ENCODE data around the gene DSG1. TPM values are rescaled to one million over a fixed set of nuclear protein-coding genes. Genes with fewer than 3 reads are reported as not detected.

DSG1 gene
- total RNA-seq (not detected), polyA plus RNA-seq (not detected)

GRCh38 chr18:31317860-31318259 is at the start of gene DSG1:
DSG1 (plus strand) TSS chr18:31318160; CDS start chr18:31318301, 141 bp downstream.
- Histone ChIP-seq H3K9me3 (ENCODE audit: low read length) (no peaks in the 10 kb centered on the region), H3K4me3 (ENCODE audit: low read length) (no peak within 1 kb of the TSS), H3K4me1 (ENCODE audit: insufficient read depth, low read length) (no peaks in the 10 kb centered on the region), H3K36me3 (ENCODE audit: insufficient read depth, low read length) (no peaks in the 10 kb centered on the region), H3K27ac (ENCODE audit: low read depth, low read length) (no peak within 1 kb of the TSS), H3K27me3 (ENCODE audit: insufficient read depth, low read length, poor library complexity, severe bottlenecking) (no peaks in the 10 kb centered on the region)
- peaks cover 0 to 7% (median 4%) of the 10 kb centered on the region in 5 donors for H3K9me3 Mint-ChIP-seq
- H3K27me3 Mint-ChIP-seq: no peaks in the 10 kb centered on the region
- DNase-seq: no peak
- no peaks in the 10 kb centered on the region for H3K4me1 Mint-ChIP-seq
- H3K27ac Mint-ChIP-seq: no peak within 1 kb of the TSS
- no peaks in the 10 kb centered on the region for H3K36me3 Mint-ChIP-seq
- ChIA-PET CTCF (no interaction called here), POLR2A (no interaction called here)
- no peak within 1 kb of the TSS for H3K4me3 Mint-ChIP-seq

DNA sequence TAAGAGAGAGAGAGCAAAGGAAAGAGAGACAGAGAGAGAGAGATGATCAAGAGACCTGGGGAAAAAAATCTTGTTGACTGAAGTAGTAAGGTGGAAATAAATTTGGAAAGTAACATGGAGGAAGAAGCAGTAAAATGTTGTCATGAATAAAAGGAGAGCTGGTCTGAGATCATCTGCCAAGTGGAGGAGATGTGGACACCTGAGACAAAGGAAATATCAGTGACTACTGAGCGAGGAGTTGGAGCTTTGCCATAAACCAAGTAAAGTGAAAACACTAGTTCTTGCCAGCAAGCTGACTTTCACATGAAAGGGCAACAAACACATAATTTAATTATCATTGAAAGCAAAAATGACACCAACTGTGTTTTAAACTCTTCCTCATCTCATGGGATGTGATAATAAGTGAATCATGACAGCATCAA is 49.0 kb upstream of the DSG1 start:
- H3K27ac ChIP-seq (ENCODE audit: low read depth, low read length): no peak overlapping the region

GRCh38 chr18:31269566-31269965 is 48.4 kb upstream of the DSG1 start:
- no peak overlapping the region for H3K4me3 ChIP-seq (ENCODE audit: low read length)
- no peaks in the 10 kb centered on the region for H3K27me3 ChIP-seq (ENCODE audit: insufficient read depth, low read length, poor library complexity, severe bottlenecking)
- Mint-ChIP-seq H3K4me1 (no peaks in the 10 kb centered on the region), H3K27ac (no peak overlapping the region), H3K27me3 (no peaks in the 10 kb centered on the region), H3K4me3 (no peak overlapping the region), H3K9me3 (peaks cover 0 to 10% (median 7%) of the 10 kb centered on the region in 5 donors), H3K36me3 (no peaks in the 10 kb centered on the region)
- ChIA-PET CTCF (no interaction called here), POLR2A (no interaction called here)
- no peaks in the 10 kb centered on the region for H3K4me1 ChIP-seq (ENCODE audit: insufficient read depth, low read length)
- no peaks in the 10 kb centered on the region for H3K36me3 ChIP-seq (ENCODE audit: insufficient read depth, low read length)
- no peaks in the 10 kb centered on the region for H3K9me3 ChIP-seq (ENCODE audit: low read length)
- DNase-seq: no peak
- H3K27ac ChIP-seq (ENCODE audit: low read depth, low read length): no peak overlapping the region

More for the DNA sequence above, 49.0 kb upstream of the DSG1 start:
- no peaks in the 10 kb centered on the region for H3K4me1 Mint-ChIP-seq
- ChIA-PET POLR2A (no interaction called here), CTCF (no interaction called here)
- no peak overlapping the region for H3K27ac Mint-ChIP-seq
- H3K36me3 Mint-ChIP-seq: no peaks in the 10 kb centered on the region
- H3K27me3 Mint-ChIP-seq: no peaks in the 10 kb centered on the region
- Histone ChIP-seq H3K27me3 (ENCODE audit: insufficient read depth, low read length, poor library complexity, severe bottlenecking) (no peaks in the 10 kb centered on the region), H3K36me3 (ENCODE audit: insufficient read depth, low read length) (no peaks in the 10 kb centered on the region), H3K9me3 (ENCODE audit: low read length) (no peaks in the 10 kb centered on the region), H3K4me3 (ENCODE audit: low read length) (no peak overlapping the region), H3K4me1 (ENCODE audit: insufficient read depth, low read length) (no peaks in the 10 kb centered on the region)
- H3K4me3 Mint-ChIP-seq: no peak overlapping the region
- no peak for DNase-seq
- H3K9me3 Mint-ChIP-seq: peaks cover 0 to 10% (median 7%) of the 10 kb centered on the region in 5 donors

- no peak overlapping the region for H3K27ac ChIP-seq (ENCODE audit: low read depth, low read length)
- H3K36me3 ChIP-seq (ENCODE audit: insufficient read depth, low read length): no peaks in the 10 kb centered on the region
- no peaks in the 10 kb centered on the region for H3K9me3 ChIP-seq (ENCODE audit: low read length)
- H3K36me3 Mint-ChIP-seq: no peaks in the 10 kb centered on the region
- CTCF ChIA-PET: no interaction called here
- no peaks in the 10 kb centered on the region for H3K4me1 Mint-ChIP-seq
- no peak overlapping the region for H3K4me3 ChIP-seq (ENCODE audit: low read length)
- no peaks in the 10 kb centered on the region for H3K27me3 ChIP-seq (ENCODE audit: insufficient read depth, low read length, poor library complexity, severe bottlenecking)
- no peaks in the 10 kb centered on the region for H3K4me1 ChIP-seq (ENCODE audit: insufficient read depth, low read length)
- no peak overlapping the region for H3K27ac Mint-ChIP-seq
- H3K4me3 Mint-ChIP-seq: no peak overlapping the region
- POLR2A ChIA-PET: no interaction called here
- no peaks in the 10 kb centered on the region for H3K27me3 Mint-ChIP-seq
- no peak for DNase-seq
- peaks cover 0 to 10% (median 4%) of the 10 kb centered on the region in 5 donors for H3K9me3 Mint-ChIP-seq
These were observed 47.4 kb upstream of the DSG1 start for GRCh38 chr18:31270578-31270977.

DNA sequence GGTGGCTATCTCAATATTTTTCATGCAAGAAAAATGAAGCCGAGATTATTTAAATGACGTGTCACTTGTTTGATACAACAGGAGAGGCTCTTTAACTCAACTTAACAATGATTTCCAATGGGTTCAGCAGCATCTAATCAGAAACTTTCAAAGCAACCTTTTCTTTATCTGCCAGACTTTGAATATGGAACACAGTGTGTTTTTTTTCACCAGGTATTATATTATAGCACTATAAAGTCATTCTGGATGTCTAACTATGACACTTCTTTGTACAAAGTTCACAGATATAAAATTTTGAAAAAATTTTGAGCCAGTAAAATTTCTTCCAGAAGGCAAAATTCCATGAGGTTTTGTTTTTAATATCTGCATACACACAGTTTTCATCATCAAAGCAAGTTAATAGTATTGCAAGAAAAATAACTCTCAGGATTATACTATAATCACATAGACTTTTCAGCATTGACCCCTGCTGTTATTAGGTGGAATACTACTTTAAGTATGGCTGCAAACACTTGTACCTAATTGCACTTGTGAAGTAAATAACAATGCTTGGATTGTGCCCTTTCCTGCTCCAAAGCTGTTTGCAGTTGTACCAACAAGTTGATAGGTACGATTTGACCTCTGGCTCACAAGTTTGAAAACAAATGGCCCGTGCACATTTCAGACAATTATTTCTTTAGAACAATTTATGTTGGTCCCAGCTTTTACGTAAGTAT is 44.0 kb upstream of the DSG1 start:
- no peaks in the 10 kb centered on the region for H3K4me1 Mint-ChIP-seq
- H3K27me3 Mint-ChIP-seq: no peaks in the 10 kb centered on the region
- Histone ChIP-seq H3K27ac (ENCODE audit: low read depth, low read length) (no peak overlapping the region), H3K4me1 (ENCODE audit: insufficient read depth, low read length) (no peaks in the 10 kb centered on the region), H3K9me3 (ENCODE audit: low read length) (no peaks in the 10 kb centered on the region), H3K36me3 (ENCODE audit: insufficient read depth, low read length) (no peaks in the 10 kb centered on the region), H3K4me3 (ENCODE audit: low read length) (no peak overlapping the region), H3K27me3 (ENCODE audit: insufficient read depth, low read length, poor library complexity, severe bottlenecking) (no peaks in the 10 kb centered on the region)
- ChIA-PET POLR2A (no interaction called here), CTCF (no interaction called here)
- H3K4me3 Mint-ChIP-seq: no peak overlapping the region
- H3K36me3 Mint-ChIP-seq: no peaks in the 10 kb centered on the region
- peaks cover 0 to 9% (median 3%) of the 10 kb centered on the region in 5 donors for H3K9me3 Mint-ChIP-seq
- no peak for DNase-seq
- H3K27ac Mint-ChIP-seq: no peak overlapping the region

DNA sequence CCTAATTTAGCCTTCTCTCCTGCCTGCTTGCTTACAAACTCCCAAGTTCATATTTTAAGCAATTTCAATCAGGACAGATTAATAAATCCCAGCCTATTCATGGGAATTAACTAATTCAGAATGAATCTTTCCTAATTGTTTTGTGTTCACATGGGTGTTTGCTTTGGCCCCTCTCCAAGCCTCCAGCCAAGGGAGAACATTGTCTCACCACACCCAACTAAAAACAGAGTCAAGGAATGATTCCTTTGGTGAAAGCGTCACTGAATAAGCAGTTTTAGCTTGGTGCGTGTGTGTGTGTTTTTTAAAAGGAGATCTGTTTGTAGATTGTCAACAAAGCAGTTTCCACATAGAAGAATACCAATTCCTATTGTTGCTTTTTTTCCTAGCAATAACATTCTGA is 43.0 kb upstream of the DSG1 start:
- H3K27me3 Mint-ChIP-seq: no peaks in the 10 kb centered on the region
- no peak overlapping the region for H3K27ac Mint-ChIP-seq
- H3K27ac ChIP-seq (ENCODE audit: low read depth, low read length): no peak overlapping the region
- no peaks in the 10 kb centered on the region for H3K36me3 Mint-ChIP-seq
- no peaks in the 10 kb centered on the region for H3K27me3 ChIP-seq (ENCODE audit: insufficient read depth, low read length, poor library complexity, severe bottlenecking)
- CTCF ChIA-PET: no interaction called here
- H3K4me3 Mint-ChIP-seq: no peak overlapping the region
- H3K9me3 ChIP-seq (ENCODE audit: low read length): no peaks in the 10 kb centered on the region
- no peak overlapping the region for H3K4me3 ChIP-seq (ENCODE audit: low read length)
- H3K36me3 ChIP-seq (ENCODE audit: insufficient read depth, low read length): no peaks in the 10 kb centered on the region
- no peak for DNase-seq
- H3K4me1 ChIP-seq (ENCODE audit: insufficient read depth, low read length): no peaks in the 10 kb centered on the region
- POLR2A ChIA-PET: no interaction called here
- H3K9me3 Mint-ChIP-seq: peaks cover 0 to 8% (median 0%) of the 10 kb centered on the region in 5 donors
- no peaks in the 10 kb centered on the region for H3K4me1 Mint-ChIP-seq

GRCh38 chr18:31275722-31276463 is 42.1 kb upstream of the DSG1 start:
- Histone ChIP-seq H3K27me3 (ENCODE audit: insufficient read depth, low read length, poor library complexity, severe bottlenecking) (no peaks in the 10 kb centered on the region), H3K27ac (ENCODE audit: low read depth, low read length) (no peak overlapping the region), H3K9me3 (ENCODE audit: low read length) (no peaks in the 10 kb centered on the region), H3K4me1 (ENCODE audit: insufficient read depth, low read length) (no peaks in the 10 kb centered on the region), H3K4me3 (ENCODE audit: low read length) (no peak overlapping the region), H3K36me3 (ENCODE audit: insufficient read depth, low read length) (no peaks in the 10 kb centered on the region)
- no peak overlapping the region for H3K4me3 Mint-ChIP-seq
- no peaks in the 10 kb centered on the region for H3K4me1 Mint-ChIP-seq
- peaks cover 0 to 8% (median 0%) of the 10 kb centered on the region in 5 donors for H3K9me3 Mint-ChIP-seq
- H3K27me3 Mint-ChIP-seq: no peaks in the 10 kb centered on the region
- CTCF ChIA-PET: no interaction called here
- no peak for DNase-seq
- H3K36me3 Mint-ChIP-seq: no peaks in the 10 kb centered on the region
- POLR2A ChIA-PET: no interaction called here
- H3K27ac Mint-ChIP-seq: no peak overlapping the region

DNA sequence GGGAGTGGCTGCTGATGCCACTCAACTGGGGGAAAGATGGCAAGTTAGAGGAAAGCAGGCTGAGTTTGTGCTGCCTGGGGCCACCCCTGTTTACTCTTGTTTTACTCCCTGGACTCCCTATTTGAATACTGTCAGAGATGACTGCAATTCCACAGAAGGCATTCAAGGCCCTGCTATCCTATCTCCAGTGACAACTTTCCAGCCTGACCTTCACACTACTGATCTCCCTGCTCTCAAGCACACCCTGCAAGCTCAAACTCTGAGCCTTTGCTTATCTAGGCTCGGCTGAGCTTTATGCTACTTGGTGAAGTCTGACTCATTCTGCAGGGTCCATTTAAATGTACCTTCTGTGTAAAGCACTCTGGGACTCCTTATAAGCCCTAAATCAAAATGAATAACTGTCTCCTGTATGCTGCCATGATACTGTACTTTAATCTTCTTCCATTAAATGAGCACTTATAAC is 39.3 kb upstream of the DSG1 start:
- POLR2A ChIA-PET: no interaction called here
- Histone ChIP-seq H3K27me3 (ENCODE audit: insufficient read depth, low read length, poor library complexity, severe bottlenecking) (no peaks in the 10 kb centered on the region), H3K27ac (ENCODE audit: low read depth, low read length) (no peak overlapping the region), H3K36me3 (ENCODE audit: insufficient read depth, low read length) (no peaks in the 10 kb centered on the region), H3K4me1 (ENCODE audit: insufficient read depth, low read length) (no peaks in the 10 kb centered on the region), H3K9me3 (ENCODE audit: low read length) (no peaks in the 10 kb centered on the region), H3K4me3 (ENCODE audit: low read length) (no peak overlapping the region)
- Mint-ChIP-seq H3K4me3 (no peak overlapping the region), H3K27me3 (no peaks in the 10 kb centered on the region), H3K4me1 (no peaks in the 10 kb centered on the region), H3K36me3 (no peaks in the 10 kb centered on the region), H3K27ac (no peak overlapping the region), H3K9me3 (peaks cover 0 to 5% (median 2%) of the 10 kb centered on the region in 5 donors)
- no peak for DNase-seq
- CTCF ChIA-PET: no interaction called here
